A549 (cell line): ENCODE results near the gene LGALS7B. TPM values are rescaled to one million over a fixed set of nuclear protein-coding genes. Genes with fewer than 3 reads are reported as not detected.

Experiments used
- ATAC-seq, 2 experiments: fragments of 200-7000 bp in 1 of 2; fragments of >200 bp in 1 of 2; cut with Nextera tagmentation in 1 of 2; cut with Tn5 transposase in 1 of 2; 3 replicates each; pipeline versions ENCODE4 v1.8.0 to v1.9.1; 2018 to 2020; ENCODE audit warnings: mild to moderate bottlenecking in 1 of 2, moderate library complexity in 1 of 2
- CTCF ChIA-PET: fragments of 300-600 bp; sonication (Branson Sonifier 250); formaldehyde crosslinking; extraction: SDS; loops from one replicate; lab custom pipeline; 2021; ENCODE audit warnings: antibody characterized with exemption, inconsistent platforms; lab: Yijun Ruan, JAX
- POLR2A ChIA-PET: fragments of 350-600 bp; formaldehyde crosslinking; extraction: SDS; loops from one replicate; lab custom pipeline; 2021; ENCODE audit warnings: antibody characterized with exemption, inconsistent platforms; lab: Yijun Ruan, JAX
- DNase-seq, 2 experiments: peaks; one replicate each; pipeline versions ENCODE4 v3.0.0 to v3.0.0-alpha.2; 2011 to 2016; ENCODE audit warnings: low read depth in 1 of 2, low spot score in 1 of 2
- FAIRE-seq: peaks from 2 replicates; lab custom pipeline; 2011; peaks lifted over from hg19 to GRCh38; lab: Jason Lieb, UNC
- H3K27ac ChIP-seq, 2 experiments: fragments of >200 bp; sonication (Bioruptor Twin); formaldehyde crosslinking; 3 replicates each; pipeline ENCODE4 v1.5.1; 2016 to 2017
- H3K4me1 ChIP-seq: fragments of >200 bp; sonication (Bioruptor Twin); formaldehyde crosslinking; 3 replicates; pipeline ENCODE4 v1.6.1; 2016
- H3K4me2 ChIP-seq: fragments of >200 bp; sonication (Bioruptor Twin); formaldehyde crosslinking; 3 replicates; pipeline ENCODE4 v1.6.1; 2016
- H3K4me3 ChIP-seq: fragments of >200 bp; sonication (Bioruptor Twin); formaldehyde crosslinking; 3 replicates; pipeline ENCODE4 v1.5.1; 2016
- H3K9me3 ChIP-seq: fragments of >200 bp; sonication (Bioruptor Twin); formaldehyde crosslinking; 3 replicates; pipeline ENCODE4 v1.6.1; 2016
- BCL3 ChIP-seq: fragments of >200 bp; sonication (Bioruptor Twin); formaldehyde crosslinking; IDR thresholded peaks from 3 replicates; pipeline ENCODE4 v1.6.1; 2016
- CBX2 ChIP-seq: fragments of 200-600 bp; sonication (generic); IDR thresholded peaks from 2 replicates; pipeline ENCODE4 v1.6.1; 2016; ENCODE audit warnings: low read depth, mild to moderate bottlenecking, borderline replicate concordance
- CBX8 ChIP-seq: fragments of 200-600 bp; sonication (generic); IDR thresholded peaks from 2 replicates; pipeline ENCODE4 v1.6.1; 2016
- CEBPB ChIP-seq, 2 experiments: fragments of >200 bp in 1 of 2; sonication (Bioruptor Twin) in 1 of 2; formaldehyde crosslinking in 1 of 2; IDR thresholded peaks; 2 replicates each; pipeline ENCODE4 v1.6.1; 2012 to 2016
- CHD2 ChIP-seq: fragments of 150-350 bp; IDR thresholded peaks from 2 replicates; pipeline ENCODE4 v1.6.1; 2014; ENCODE audit warnings: low read length; ENCODE audit not compliant: partially characterized antibody
- CTCF ChIP-seq: fragments of >200 bp; sonication (Bioruptor Twin); formaldehyde crosslinking; IDR thresholded peaks from 3 replicates; pipeline ENCODE4 v1.5.1; 2016
- EHF ChIP-seq: fragments of 250-450 bp; sonication (Bioruptor Pico); IDR thresholded peaks from 2 replicates; pipeline ENCODE4 v1.5.0; 2020; ENCODE audit warnings: mild to moderate bottlenecking
- EHMT2 ChIP-seq: fragments of 200-600 bp; sonication (generic); IDR thresholded peaks from 2 replicates; pipeline ENCODE4 v1.6.1; 2016; ENCODE audit warnings: antibody characterized with exemption, low read depth, mild to moderate bottlenecking, moderate library complexity
- EP300 ChIP-seq, 2 experiments: fragments of >200 bp; sonication (Bioruptor Twin); formaldehyde crosslinking; IDR thresholded peaks; 2 replicates in 1 of 2; 3 replicates in 1 of 2; pipeline ENCODE4 v1.6.1; 2016 to 2017
- FOSL2 ChIP-seq, 2 experiments: fragments of 450-650 bp in 1 of 2; fragments of >200 bp in 1 of 2; sonication (Bioruptor Twin) in 1 of 2; formaldehyde crosslinking; IDR thresholded peaks; 2 replicates each; pipeline versions ENCODE4 v1.5.0 to v1.6.1; 2016 to 2020; ENCODE audit warnings: mild to moderate bottlenecking in 1 of 2, moderate library complexity in 1 of 2
- GATA3 ChIP-seq: IDR thresholded peaks from 2 replicates; pipeline ENCODE4 v1.6.1; 2012; ENCODE audit warnings: borderline replicate concordance
- HDAC2 ChIP-seq: fragments of 200-600 bp; sonication (generic); IDR thresholded peaks from 2 replicates; pipeline ENCODE4 v1.6.1; 2016
- HEYL ChIP-seq: fragments of 250-450 bp; sonication (Bioruptor Pico); IDR thresholded peaks from 2 replicates; pipeline ENCODE4 v1.8.0; 2021; ENCODE audit warnings: mild to moderate bottlenecking, moderate library complexity
- HMGXB4 ChIP-seq: fragments of 250-450 bp; sonication (Bioruptor Pico); IDR thresholded peaks from 2 replicates; pipeline ENCODE4 v1.5.0; 2021; ENCODE audit warnings: mild to moderate bottlenecking, moderate library complexity, borderline replicate concordance
- HOXA7 ChIP-seq: fragments of 250-450 bp; sonication (Bioruptor Pico); IDR thresholded peaks from 2 replicates; pipeline ENCODE4 v1.5.0; 2020; ENCODE audit warnings: mild to moderate bottlenecking, moderate library complexity
- JUN ChIP-seq, 2 experiments: fragments of >200 bp; sonication (Bioruptor Twin); formaldehyde crosslinking; IDR thresholded peaks; 2 replicates in 1 of 2; 3 replicates in 1 of 2; pipeline ENCODE4 v1.6.1; 2016 to 2017
- JUNB ChIP-seq: fragments of >200 bp; sonication (Bioruptor Twin); formaldehyde crosslinking; IDR thresholded peaks from 2 replicates; pipeline ENCODE4 v1.6.1; 2016
- KDM1A ChIP-seq: fragments of 200-600 bp; sonication (generic); IDR thresholded peaks from 2 replicates; pipeline ENCODE4 v1.6.1; 2016; ENCODE audit warnings: low read depth, mild to moderate bottlenecking
- POLR2AphosphoS2 ChIP-seq: conservative IDR thresholded peaks from 2 replicates; pipeline ENCODE4 v1.6.1; 2012; ENCODE audit warnings: low read length, improper control_type of control experiment, inconsistent platforms
- USF2 ChIP-seq: fragments of 450-650 bp; IDR thresholded peaks from 2 replicates; pipeline ENCODE4 v1.6.1; 2014; ENCODE audit warnings: antibody characterized with exemption
- ZC3H11A ChIP-seq: fragments of 450-650 bp; IDR thresholded peaks from 2 replicates; pipeline ENCODE4 v1.6.1; 2014; ENCODE audit warnings: antibody characterized with exemption, mild to moderate bottlenecking
- ZFP36 ChIP-seq: fragments of 450-650 bp; IDR thresholded peaks from 2 replicates; pipeline ENCODE4 v1.6.1; 2014; ENCODE audit warnings: borderline replicate concordance; ENCODE audit not compliant: partially characterized antibody
- ZSCAN20 ChIP-seq: fragments of 250-450 bp; sonication (Bioruptor Pico); IDR thresholded peaks from 2 replicates; pipeline ENCODE4 v1.8.0; 2022; ENCODE audit warnings: mild to moderate bottlenecking, moderate library complexity
- WGBS: methylation state at CpG from one replicate; pipeline ENCODE4 v1.1.6; 2017; ENCODE audit errors: missing lambda C conversion rate; 5-methylcytosine and 5-hydroxymethylcytosine counted together
- polyA plus RNA-seq, 4 experiments: library from polyadenylated mRNA; depleted of rRNA in 3 of 4; stranded (reverse); fragments of >200 nt; fragmentation: RNase III in 1 of 4; extraction: RNeasy Plus Mini Kit Qiagen cat#74134 plus additional on column Dnase treatment in 1 of 4; gene quantifications; 2 replicates in 3 of 4; 3 replicates in 1 of 4; pipeline ENCODE4 v1.2.3, GENCODE V29; 2011 to 2017

Gene LGALS7B
- polyA plus RNA-seq, 2 of the 4 experiments (the other 2 are of a cell fraction), result 0.27 TPM; not detected in 1

- POLR2A ChIA-PET, result no interaction called here
- CTCF ChIA-PET, result interaction anchor here (0.6 to 2.1 kb wide), 8 partner anchors 9 to 149 kb away, joined by 3 to 12 read pairs (median 4); partner anchors contain the start of genes MRPS12 and SARS2
These were observed 4.8 kb upstream of the LGALS7B start for GRCh38 chr19:38784224-38784623.

GRCh38 chr19:38785187-38785699, 3.8 kb upstream of the LGALS7B start:
- TF ChIP-seq HMGXB4, result no peak
- TF ChIP-seq JUNB, result no peak
- TF ChIP-seq EHF, result no peak
- no peak for TF ChIP-seq USF2
- no peak for TF ChIP-seq POLR2AphosphoS2
- TF ChIP-seq CTCF, result no peak
- no peak for TF ChIP-seq ZFP36
- no peak for TF ChIP-seq EHMT2
- no peak for TF ChIP-seq HOXA7 (CRISPR knock-in tag)
- TF ChIP-seq FOSL2 (IDR thresholded peaks at IDR 0.05), result no peak
- no peak for TF ChIP-seq FOSL2 (CRISPR knock-in tag; IDR thresholded peaks at IDR 0.05)
- TF ChIP-seq ZC3H11A, result no peak
- TF ChIP-seq ZSCAN20 (CRISPR knock-in tag), result no peak
- Histone ChIP-seq H3K4me3 (no peak overlapping the region), H3K9me3 (no peaks in the 10 kb centered on the region), H3K27ac (peak overlapping the region; percentile 22 to 37; a peak in 5 of 6 replicates), H3K4me2 (no peak overlapping the region), H3K4me1 (peaks cover 19% of the 10 kb centered on the region)
- ATAC-seq (no peak), FAIRE-seq (no peak), DNase-seq (no peak)
- CTCF ChIA-PET, result interaction anchor here (0.6 to 3.0 kb wide), 3 partner anchors 15 to 149 kb away, joined by 3 to 22 read pairs (median 4); no protein-coding TSS in a partner anchor
- 90% methylated on average over 7 of the region's 7 CpGs for WGBS
- POLR2A ChIA-PET, result no interaction called here

More at GRCh38 chr19:38784224-38784623, 4.8 kb upstream of the LGALS7B start:
- DNase-seq, result peak; percentile 80 to 81
- Histone ChIP-seq H3K9me3 (no peaks in the 10 kb centered on the region), H3K4me2 (peak overlapping the region; percentile 55), H3K27ac (peak overlapping the region; percentile 22 to 59), H3K4me1 (peaks cover 19% of the 10 kb centered on the region), H3K4me3 (no peak overlapping the region)
- no peak for TF ChIP-seq CBX8
- TF ChIP-seq USF2, result no peak
- peak; percentile 57 to 70; a peak in 3 of 4 replicates for TF ChIP-seq CEBPB (IDR thresholded peaks at IDR 0.05)
- TF ChIP-seq POLR2AphosphoS2, result no peak
- peak; percentile 90 for TF ChIP-seq GATA3
- no peak for TF ChIP-seq BCL3
- TF ChIP-seq HEYL (CRISPR knock-in tag), result no peak
- no peak for TF ChIP-seq JUN (IDR thresholded peaks at IDR 0.05)
- no peak for TF ChIP-seq HDAC2
- no peak for TF ChIP-seq ZC3H11A
- TF ChIP-seq KDM1A, result 0 out of 2 replicates have a peak, but pooled peaks have one; percentile 1
- no peak for TF ChIP-seq CBX2
- no peak for TF ChIP-seq EP300 (IDR thresholded peaks at IDR 0.05)
- peak; percentile 38 for TF ChIP-seq FOSL2 (IDR thresholded peaks at IDR 0.05)
- peak; percentile 27; the same call in 1 of the 2 replicates for TF ChIP-seq FOSL2 (CRISPR knock-in tag; IDR thresholded peaks at IDR 0.05)
- TF ChIP-seq CHD2, result no peak
- TF ChIP-seq JUNB, result peak; percentile 28; the same call in 1 of the 2 replicates
- FAIRE-seq, result peak; percentile 96
- WGBS, result 25% methylated on average over 3 of the region's 3 CpGs
- ATAC-seq, result peak; percentile 61; a peak in 4 of 6 replicates
